ENCODE measurements around the gene HPS1. TPM values are rescaled to one million over a fixed set of nuclear protein-coding genes. Genes with fewer than 3 reads are reported as not detected.

The HPS1 gene
- polyA plus RNA-seq, 1 of the 3 experiments (the other 2 are of a cell fraction): 41.4 TPM

DNA sequence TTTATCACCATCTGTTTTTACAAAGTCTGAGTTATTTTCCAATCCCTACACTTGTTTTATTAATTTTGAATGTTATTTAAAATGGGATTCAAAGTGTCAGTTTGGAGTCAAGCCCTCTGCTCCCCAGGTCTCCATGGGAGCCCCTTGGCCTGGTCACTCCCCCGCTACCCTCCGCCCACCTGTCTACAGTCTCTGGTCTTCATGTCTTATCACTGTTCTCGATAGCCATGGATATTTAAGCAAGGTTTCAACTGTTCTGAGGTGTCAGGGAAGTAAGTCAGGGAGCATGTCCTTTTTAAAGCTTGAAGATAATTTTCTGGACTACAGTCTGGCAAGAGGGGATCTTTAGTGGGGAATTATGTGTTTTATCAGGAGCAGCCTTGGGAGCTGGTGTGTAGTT, 19.1 kb upstream of the HPS1 start (continued):
- TF ChIP-seq, protein P1, sequence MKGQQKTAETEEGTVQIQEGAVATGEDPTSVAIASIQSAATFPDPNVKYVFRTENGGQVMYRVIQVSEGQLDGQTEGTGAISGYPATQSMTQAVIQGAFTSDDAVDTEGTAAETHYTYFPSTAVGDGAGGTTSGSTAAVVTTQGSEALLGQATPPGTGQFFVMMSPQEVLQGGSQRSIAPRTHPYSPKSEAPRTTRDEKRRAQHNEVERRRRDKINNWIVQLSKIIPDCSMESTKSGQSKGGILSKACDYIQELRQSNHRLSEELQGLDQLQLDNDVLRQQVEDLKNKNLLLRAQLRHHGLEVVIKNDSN (IDR thresholded peaks at IDR 0.05; ENCODE audit: borderline replicate concordance, low read depth): no peak
- TF ChIP-seq, protein P2, sequence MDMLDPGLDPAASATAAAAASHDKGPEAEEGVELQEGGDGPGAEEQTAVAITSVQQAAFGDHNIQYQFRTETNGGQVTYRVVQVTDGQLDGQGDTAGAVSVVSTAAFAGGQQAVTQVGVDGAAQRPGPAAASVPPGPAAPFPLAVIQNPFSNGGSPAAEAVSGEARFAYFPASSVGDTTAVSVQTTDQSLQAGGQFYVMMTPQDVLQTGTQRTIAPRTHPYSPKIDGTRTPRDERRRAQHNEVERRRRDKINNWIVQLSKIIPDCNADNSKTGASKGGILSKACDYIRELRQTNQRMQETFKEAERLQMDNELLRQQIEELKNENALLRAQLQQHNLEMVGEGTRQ (IDR thresholded peaks at IDR 0.05; ENCODE audit: borderline replicate concordance, low read depth, low read length): no peak
- TF ChIP-seq, protein P3, sequence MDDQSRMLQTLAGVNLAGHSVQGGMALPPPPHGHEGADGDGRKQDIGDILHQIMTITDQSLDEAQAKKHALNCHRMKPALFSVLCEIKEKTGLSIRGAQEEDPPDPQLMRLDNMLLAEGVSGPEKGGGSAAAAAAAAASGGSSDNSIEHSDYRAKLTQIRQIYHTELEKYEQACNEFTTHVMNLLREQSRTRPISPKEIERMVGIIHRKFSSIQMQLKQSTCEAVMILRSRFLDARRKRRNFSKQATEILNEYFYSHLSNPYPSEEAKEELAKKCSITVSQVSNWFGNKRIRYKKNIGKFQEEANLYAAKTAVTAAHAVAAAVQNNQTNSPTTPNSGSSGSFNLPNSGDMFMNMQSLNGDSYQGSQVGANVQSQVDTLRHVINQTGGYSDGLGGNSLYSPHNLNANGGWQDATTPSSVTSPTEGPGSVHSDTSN (IDR thresholded peaks at IDR 0.05): no peak

DNA sequence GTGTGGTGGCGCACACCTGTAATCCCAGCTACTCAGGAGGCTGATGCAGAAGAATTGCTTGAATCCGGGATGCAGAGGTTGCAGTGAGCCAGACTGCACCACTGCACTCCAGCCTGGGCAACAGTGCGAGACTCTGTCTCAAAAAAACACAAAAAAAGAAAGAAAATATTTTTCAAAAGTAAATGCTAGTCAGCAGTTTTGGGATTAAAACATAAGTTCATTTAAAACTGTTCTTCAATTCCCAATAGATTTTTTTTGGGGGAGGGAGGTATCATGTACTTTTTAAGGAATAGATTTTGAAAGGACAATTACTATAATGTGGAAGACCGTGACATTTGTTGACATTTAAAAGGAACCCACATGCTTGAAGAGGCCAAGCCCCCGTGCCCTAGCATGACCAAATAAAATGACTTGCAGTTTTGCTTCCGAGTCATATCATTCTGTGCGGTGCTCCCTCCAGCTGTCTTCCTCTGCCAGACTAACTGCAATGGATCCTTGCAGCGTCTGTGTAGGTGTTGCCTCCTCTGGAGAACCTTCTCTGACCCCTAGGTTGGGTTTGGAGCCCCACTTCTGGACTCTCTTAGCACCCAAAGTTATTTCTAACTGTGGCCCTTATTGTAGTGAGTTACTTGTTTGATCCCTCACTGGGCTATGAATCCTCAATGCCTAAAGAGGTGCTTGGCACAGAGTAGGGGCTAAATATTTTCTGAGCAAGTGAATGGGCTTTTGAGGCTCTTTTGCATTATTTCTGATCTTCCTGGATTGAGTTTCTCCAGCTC, 17.4 kb upstream of the HPS1 start:
- no peak for DNase-seq
- Histone ChIP-seq H3K36me3 (replicated peaks in 1 of 2; ENCODE audit: control insufficient read depth in 1 of 2, insufficient read depth in 2 of 2, low read length in 1 of 2) (no peaks in the 10 kb centered on the region), H3K27ac (ENCODE audit: low read depth in 2 of 2, low read length in 1 of 2) (no peak overlapping the region), H3K9me3 (no peaks in the 10 kb centered on the region), H2AFZ (ENCODE audit: low read depth) (no peak overlapping the region), H3K79me2 (ENCODE audit: insufficient read depth) (no peaks in the 10 kb centered on the region), H3F3A (replicated peaks; ENCODE audit: insufficient read depth) (peaks cover 4% of the 10 kb centered on the region), H3K4me3 (ENCODE audit: low read depth in 2 of 2, low read length in 1 of 2) (no peak overlapping the region), H3K27me3 (ENCODE audit: insufficient read depth) (0 out of 2 replicates have a peak, but pooled peaks cover 7% of the 10 kb centered on the region), H3K4me1 (ENCODE audit: control insufficient read depth in 1 of 2, insufficient read depth in 2 of 2, low read depth in 1 of 2, low read length in 1 of 2) (peaks cover 0 to 17% of the 10 kb centered on the region in 2 experiments; a peak in 2 of 4 replicates), H3K9ac (no peak overlapping the region), H3K9me2 (no peaks in the 10 kb centered on the region), H4K20me1 (ENCODE audit: insufficient read depth) (no peaks in the 10 kb centered on the region), H3K4me2 (no peak overlapping the region)
- POLR2A ChIA-PET: no interaction called here
- no peak for TF ChIP-seq JUND (IDR thresholded peaks at IDR 0.05)
- TF ChIP-seq ELF1 (IDR thresholded peaks at IDR 0.05): no peak
- TF ChIP-seq MEF2A (IDR thresholded peaks at IDR 0.05; ENCODE audit: borderline replicate concordance, low read depth): no peak
- TF ChIP-seq, protein P1 (IDR thresholded peaks at IDR 0.05; ENCODE audit: borderline replicate concordance, low read depth): no peak
- no peak for TF ChIP-seq RXRA (IDR thresholded peaks at IDR 0.05; ENCODE audit: borderline replicate concordance, low read depth)
- TF ChIP-seq EZH2phosphoT487 (IDR thresholded peaks at IDR 0.05; ENCODE audit: borderline replicate concordance, low read depth): no peak
- CTCF ChIA-PET: interaction anchor here (1.6 to 1.8 kb wide), 2 partner anchors 708 to 784 kb away, joined by 4 read pairs; no protein-coding TSS in a partner anchor
- WGBS (ENCODE audit: low lambda C conversion rate): 69% methylated on average over 8 of the region's 8 CpGs

DNA sequence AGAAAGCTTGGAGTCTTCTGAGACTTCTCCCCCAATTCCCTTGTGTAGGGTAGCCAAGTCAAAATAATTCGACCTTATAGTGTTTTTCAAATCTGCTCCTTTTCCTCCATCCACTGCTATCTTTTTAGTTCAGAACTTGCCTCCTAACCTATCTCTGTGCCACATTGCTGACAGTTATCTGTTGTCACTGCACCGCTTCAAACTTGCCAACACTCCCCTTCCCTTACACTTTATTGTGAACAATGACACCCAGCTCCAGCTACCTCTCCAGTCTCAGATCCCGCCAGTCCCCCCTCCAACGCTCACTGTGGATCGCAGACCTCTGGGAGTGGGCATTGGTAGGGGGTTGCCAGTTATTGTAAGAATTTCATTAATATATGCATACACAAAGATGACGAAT, 16.3 kb upstream of the HPS1 start:
- CTCF ChIA-PET: no interaction called here
- no peaks in the 10 kb centered on the region for H3K9me2 ChIP-seq
- peaks cover 0 to 17% of the 10 kb centered on the region in 2 experiments; a peak in 2 of 4 replicates for H3K4me1 ChIP-seq (ENCODE audit: control insufficient read depth in 1 of 2, insufficient read depth in 2 of 2, low read depth in 1 of 2, low read length in 1 of 2)
- no peak overlapping the region for H3K9ac ChIP-seq
- POLR2A ChIA-PET: no interaction called here
- DNase-seq: no peak
- H3K36me3 ChIP-seq (replicated peaks in 1 of 2; ENCODE audit: control insufficient read depth in 1 of 2, insufficient read depth in 2 of 2, low read length in 1 of 2): no peaks in the 10 kb centered on the region
- no peak overlapping the region for H3K27ac ChIP-seq (ENCODE audit: low read depth in 2 of 2, low read length in 1 of 2)
- peaks cover 4% of the 10 kb centered on the region for H3F3A ChIP-seq (replicated peaks; ENCODE audit: insufficient read depth)
- no peaks in the 10 kb centered on the region for H3K9me3 ChIP-seq
- no peaks in the 10 kb centered on the region for H3K27me3 ChIP-seq (ENCODE audit: insufficient read depth)
- whole genome bisulfite sequencing (ENCODE audit: low lambda C conversion rate): 82% methylated on average over 6 of the region's 6 CpGs
- H3K79me2 ChIP-seq (ENCODE audit: insufficient read depth): no peaks in the 10 kb centered on the region
- H4K20me1 ChIP-seq (ENCODE audit: insufficient read depth): no peaks in the 10 kb centered on the region
- H3K4me3 ChIP-seq (ENCODE audit: low read depth in 2 of 2, low read length in 1 of 2): no peak overlapping the region
- no peak overlapping the region for H3K4me2 ChIP-seq
- TF ChIP-seq EZH2phosphoT487 (IDR thresholded peaks at IDR 0.05; ENCODE audit: borderline replicate concordance, low read depth) (no peak), MXI1 (IDR thresholded peaks at IDR 0.05; ENCODE audit: low read depth, low read length) (no peak), RFX5 (IDR thresholded peaks at IDR 0.05; ENCODE audit: low read length) (no peak), RXRA (IDR thresholded peaks at IDR 0.05; ENCODE audit: borderline replicate concordance, low read depth) (no peak), TCF12 (IDR thresholded peaks at IDR 0.05) (no peak), POLR2AphosphoS5 (IDR thresholded peaks at IDR 0.05; ENCODE audit: low read depth, low read length) (no peak)
- TF ChIP-seq, protein P4, sequence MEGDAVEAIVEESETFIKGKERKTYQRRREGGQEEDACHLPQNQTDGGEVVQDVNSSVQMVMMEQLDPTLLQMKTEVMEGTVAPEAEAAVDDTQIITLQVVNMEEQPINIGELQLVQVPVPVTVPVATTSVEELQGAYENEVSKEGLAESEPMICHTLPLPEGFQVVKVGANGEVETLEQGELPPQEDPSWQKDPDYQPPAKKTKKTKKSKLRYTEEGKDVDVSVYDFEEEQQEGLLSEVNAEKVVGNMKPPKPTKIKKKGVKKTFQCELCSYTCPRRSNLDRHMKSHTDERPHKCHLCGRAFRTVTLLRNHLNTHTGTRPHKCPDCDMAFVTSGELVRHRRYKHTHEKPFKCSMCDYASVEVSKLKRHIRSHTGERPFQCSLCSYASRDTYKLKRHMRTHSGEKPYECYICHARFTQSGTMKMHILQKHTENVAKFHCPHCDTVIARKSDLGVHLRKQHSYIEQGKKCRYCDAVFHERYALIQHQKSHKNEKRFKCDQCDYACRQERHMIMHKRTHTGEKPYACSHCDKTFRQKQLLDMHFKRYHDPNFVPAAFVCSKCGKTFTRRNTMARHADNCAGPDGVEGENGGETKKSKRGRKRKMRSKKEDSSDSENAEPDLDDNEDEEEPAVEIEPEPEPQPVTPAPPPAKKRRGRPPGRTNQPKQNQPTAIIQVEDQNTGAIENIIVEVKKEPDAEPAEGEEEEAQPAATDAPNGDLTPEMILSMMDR (IDR thresholded peaks at IDR 0.05): no peak
- TF ChIP-seq, protein P3 (IDR thresholded peaks at IDR 0.05): no peak
- no peak overlapping the region for H2AFZ ChIP-seq (ENCODE audit: low read depth)

All from SK-N-SH (cell line).